Sigmoid colon (tissue), 7 donors: Measurements from ENCODE around the gene VWA7. TPM values are rescaled to one million over a fixed set of nuclear protein-coding genes. Genes with fewer than 3 reads are reported as not detected.

Experiments used
- DNase-seq: peaks from one replicate; pipeline ENCODE4 v3.0.0-alpha.2; 2019
- H3K27ac ChIP-seq, 4 donors: fragments of 200-600 bp; sonication (generic); one replicate each; pipeline ENCODE4 v1.5.1; 2016 to 2019; ENCODE audit warnings: mild to moderate bottlenecking in 1 of 4
- H3K27me3 ChIP-seq, 3 donors: fragments of 200-600 bp; sonication (generic); one replicate each; pipeline ENCODE4 v1.5.1; 2019; ENCODE audit warnings: mild to moderate bottlenecking in 1 of 3
- H3K36me3 ChIP-seq, 4 donors: fragments of 200-600 bp; sonication (generic); one replicate each; pipeline ENCODE4 v1.5.1; 2016 to 2019
- H3K4me1 ChIP-seq, 4 donors: fragments of 200-600 bp; sonication (generic); one replicate each; pipeline ENCODE4 v1.5.1; 2017 to 2019
- H3K4me3 ChIP-seq, 4 donors: fragments of 200-600 bp; sonication (generic); one replicate each; pipeline ENCODE4 v1.5.1; 2017 to 2019; ENCODE audit warnings: mild to moderate bottlenecking in 2 of 4, moderate library complexity in 1 of 4
- H3K9me3 ChIP-seq, 4 donors: fragments of 200-600 bp in 3 of 4; sonication (generic) in 3 of 4; one replicate each; pipeline versions ENCODE4 v1.5.1 to v1.6.1; 2013 to 2019
- EP300 ChIP-seq, 4 donors: sonication (generic); formaldehyde crosslinking; IDR thresholded peaks; one replicate each; pipeline ENCODE4 v1.6.1; 2017; ENCODE audit warnings: antibody characterized with exemption in 4 of 4
- POLR2A ChIP-seq, 2 donors: fragments of 450-650 bp; IDR thresholded peaks; one replicate each; pipeline ENCODE4 v1.6.1; 2016; ENCODE audit warnings: antibody characterized with exemption in 2 of 2, mild to moderate bottlenecking in 2 of 2, moderate library complexity in 2 of 2
- POLR2AphosphoS5 ChIP-seq, 4 donors: sonication (generic); formaldehyde crosslinking; IDR thresholded peaks; one replicate each; pipeline ENCODE4 v1.6.1; 2017; ENCODE audit warnings: antibody characterized with exemption in 4 of 4
- WGBS, 2 donors: extraction: QIAGEN DNeasy Blood & Tissue Kit; methylation state at CpG; one replicate each; pipeline ENCODE4 v1.1.7; 2013; 5-methylcytosine and 5-hydroxymethylcytosine counted together
- intact Hi-C: fragments of 100-400 bp; cut with DNase I; formaldehyde crosslinking; loops from one replicate; pipeline ENCODE4 v1.15.1; 2023
- polyA plus RNA-seq, 3 donors: library from polyadenylated mRNA; stranded (reverse); fragments of 200-250 nt; gene quantifications; one replicate each; pipeline ENCODE4 v1.2.3, GENCODE V29; 2013
- total RNA-seq, 4 donors: library from RNA; depleted of rRNA; stranded (reverse); fragments of >200 nt; gene quantifications; one replicate each; pipeline ENCODE4 v1.1.0, GENCODE V29; 2016
- TF ChIP-seq, protein P1 (sequence below), 4 experiments: fragments of 450-650 bp in 3 of 4; fragments of 200-600 bp in 1 of 4; IDR thresholded peaks; one replicate each; pipeline ENCODE4 v1.5.1; 2016 to 2019; ENCODE audit warnings: antibody characterized with exemption in 4 of 4, mild to moderate bottlenecking in 3 of 4, moderate library complexity in 2 of 4
- donor health status: healthy with polysubstance abuse.
- donor health status: Bipolar disorder and iron deficiency.
- donor health status: healthy.

VWA7 gene
- total and polyA plus RNA-seq, 7 donors: 0.14 to 6.0 (median 3.2) TPM; not detected in 1

DNA sequence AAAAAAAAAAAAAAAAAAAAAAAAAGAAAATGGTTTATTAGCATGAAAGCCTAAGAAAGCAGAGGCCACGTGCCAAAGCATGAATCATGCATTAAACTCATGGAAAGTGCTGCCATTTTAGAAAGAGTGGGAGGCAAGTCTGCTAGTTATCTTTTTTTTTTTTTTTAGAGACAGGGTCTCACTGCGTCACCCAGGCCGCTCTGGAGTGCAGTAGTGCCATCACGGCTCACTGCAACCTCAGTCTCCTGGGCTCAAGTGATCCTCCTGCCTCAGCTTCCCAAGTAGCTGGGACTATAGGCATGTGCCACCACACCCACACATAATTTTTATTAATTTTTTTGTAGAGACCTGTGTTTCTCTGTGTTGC is 5.2 kb downstream of the VWA7 start:
- intact Hi-C loops: no loop called here
- no peak for TF ChIP-seq POLR2AphosphoS5 (IDR thresholded peaks at IDR 0.05)
- no peak for TF ChIP-seq POLR2A (IDR thresholded peaks at IDR 0.05)
- TF ChIP-seq, protein P1, sequence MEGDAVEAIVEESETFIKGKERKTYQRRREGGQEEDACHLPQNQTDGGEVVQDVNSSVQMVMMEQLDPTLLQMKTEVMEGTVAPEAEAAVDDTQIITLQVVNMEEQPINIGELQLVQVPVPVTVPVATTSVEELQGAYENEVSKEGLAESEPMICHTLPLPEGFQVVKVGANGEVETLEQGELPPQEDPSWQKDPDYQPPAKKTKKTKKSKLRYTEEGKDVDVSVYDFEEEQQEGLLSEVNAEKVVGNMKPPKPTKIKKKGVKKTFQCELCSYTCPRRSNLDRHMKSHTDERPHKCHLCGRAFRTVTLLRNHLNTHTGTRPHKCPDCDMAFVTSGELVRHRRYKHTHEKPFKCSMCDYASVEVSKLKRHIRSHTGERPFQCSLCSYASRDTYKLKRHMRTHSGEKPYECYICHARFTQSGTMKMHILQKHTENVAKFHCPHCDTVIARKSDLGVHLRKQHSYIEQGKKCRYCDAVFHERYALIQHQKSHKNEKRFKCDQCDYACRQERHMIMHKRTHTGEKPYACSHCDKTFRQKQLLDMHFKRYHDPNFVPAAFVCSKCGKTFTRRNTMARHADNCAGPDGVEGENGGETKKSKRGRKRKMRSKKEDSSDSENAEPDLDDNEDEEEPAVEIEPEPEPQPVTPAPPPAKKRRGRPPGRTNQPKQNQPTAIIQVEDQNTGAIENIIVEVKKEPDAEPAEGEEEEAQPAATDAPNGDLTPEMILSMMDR (IDR thresholded peaks at IDR 0.05): no peak
- TF ChIP-seq EP300 (IDR thresholded peaks at IDR 0.05): no peak
- 67 to 74% methylated on average over 4 of the region's 4 CpGs for WGBS, 2 donors
- no peak for DNase-seq
- H3K27me3 ChIP-seq: no peaks in the 10 kb centered on the region
- no peaks in the 10 kb centered on the region for H3K36me3 ChIP-seq
- H3K9me3 ChIP-seq: no peaks in the 10 kb centered on the region
- no peak overlapping the region for H3K4me3 ChIP-seq
- peaks cover 0 to 6% (median 4%) of the 10 kb centered on the region in 4 donors for H3K4me1 ChIP-seq
- H3K27ac ChIP-seq: no peak overlapping the region

DNA sequence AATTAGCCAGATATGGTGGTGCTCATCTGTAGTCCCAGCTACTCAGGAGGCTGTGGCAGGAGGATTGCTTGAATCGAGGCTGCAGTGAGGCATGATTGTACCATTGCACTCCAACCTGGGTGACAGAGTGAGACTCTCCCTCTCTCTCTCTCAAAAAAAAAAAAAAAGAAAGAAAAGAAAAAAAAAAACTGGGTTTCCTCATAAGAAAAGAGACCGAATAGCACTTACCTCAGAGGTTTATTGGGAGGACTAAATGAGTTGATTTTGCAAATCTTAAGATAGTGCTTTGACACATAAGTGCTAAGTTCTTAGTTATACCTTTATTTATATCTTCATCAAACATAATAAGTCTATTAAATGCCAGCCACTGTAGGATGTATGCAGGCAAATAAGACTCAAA is 6.3 kb downstream of the VWA7 start:
- H3K9me3 ChIP-seq: no peaks in the 10 kb centered on the region
- DNase-seq: no peak
- intact Hi-C loops: no loop called here
- TF ChIP-seq EP300 (IDR thresholded peaks at IDR 0.05) (no peak), POLR2AphosphoS5 (IDR thresholded peaks at IDR 0.05) (no peak), POLR2A (IDR thresholded peaks at IDR 0.05) (no peak)
- TF ChIP-seq, protein P1 (IDR thresholded peaks at IDR 0.05): no peak
- H3K36me3 ChIP-seq: no peaks in the 10 kb centered on the region
- H3K4me3 ChIP-seq: no peak overlapping the region
- H3K4me1 ChIP-seq: peaks cover 0 to 9% (median 7%) of the 10 kb centered on the region in 4 donors
- no peak overlapping the region for H3K27ac ChIP-seq
- peaks cover 0 to 9% (median under 1%) of the 10 kb centered on the region in 3 donors for H3K27me3 ChIP-seq
- WGBS, 2 donors: 30 to 69% methylated on average over 2 of the region's 2 CpGs

DNA sequence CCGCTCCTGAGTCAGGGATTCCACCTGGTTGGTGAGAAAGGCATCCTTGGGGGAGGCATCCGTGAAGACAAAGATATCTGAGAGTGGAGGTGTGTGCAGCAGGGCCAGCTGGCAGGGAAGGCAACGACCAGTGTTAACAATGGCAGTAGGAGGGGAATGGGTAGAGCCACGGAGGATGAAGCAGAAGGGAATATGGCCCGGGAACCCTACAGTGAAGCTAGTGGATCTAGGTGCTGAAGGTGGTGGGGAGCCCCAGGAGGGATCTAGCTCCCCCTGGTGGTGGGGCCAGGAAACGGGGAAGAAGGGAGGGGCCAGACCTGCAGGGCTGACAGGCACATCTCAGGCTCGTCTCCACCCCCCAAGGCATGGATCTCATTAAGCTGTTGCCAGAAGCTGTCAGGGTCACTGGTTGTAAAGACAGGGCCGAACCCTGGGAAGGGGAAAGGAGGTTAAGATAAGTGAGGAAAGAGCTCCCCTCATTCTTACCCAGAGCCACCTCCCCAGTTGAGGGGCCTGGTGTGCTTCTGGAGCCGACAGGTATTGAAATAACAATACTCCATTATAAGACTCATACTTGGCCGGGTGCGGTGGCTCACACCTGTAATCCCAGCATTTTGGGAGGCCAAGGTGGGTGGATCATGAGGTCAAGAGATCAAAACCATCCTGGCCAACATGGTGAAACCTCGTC is 7.3 kb downstream of the VWA7 start:
- Histone ChIP-seq H3K9me3 (no peaks in the 10 kb centered on the region), H3K27me3 (peaks cover 0 to 14% (median 3%) of the 10 kb centered on the region in 3 donors), H3K36me3 (no peaks in the 10 kb centered on the region), H3K4me3 (no peak overlapping the region), H3K4me1 (peaks cover 0 to 10% (median 7%) of the 10 kb centered on the region in 4 donors), H3K27ac (no peak overlapping the region)
- peak; percentile 80 for DNase-seq
- 27 to 56% methylated on average over 12 of the region's 12 CpGs for WGBS, 2 donors
- intact Hi-C loops: loop anchor here (1.0 kb wide), 1 partner anchor 90 kb away; no protein-coding TSS in a partner anchor
- no peak for TF ChIP-seq POLR2A (IDR thresholded peaks at IDR 0.05)
- TF ChIP-seq EP300 (IDR thresholded peaks at IDR 0.05): no peak
- TF ChIP-seq, protein P1 (IDR thresholded peaks at IDR 0.05): peak; percentile 32 to 83 (median 70)

DNA sequence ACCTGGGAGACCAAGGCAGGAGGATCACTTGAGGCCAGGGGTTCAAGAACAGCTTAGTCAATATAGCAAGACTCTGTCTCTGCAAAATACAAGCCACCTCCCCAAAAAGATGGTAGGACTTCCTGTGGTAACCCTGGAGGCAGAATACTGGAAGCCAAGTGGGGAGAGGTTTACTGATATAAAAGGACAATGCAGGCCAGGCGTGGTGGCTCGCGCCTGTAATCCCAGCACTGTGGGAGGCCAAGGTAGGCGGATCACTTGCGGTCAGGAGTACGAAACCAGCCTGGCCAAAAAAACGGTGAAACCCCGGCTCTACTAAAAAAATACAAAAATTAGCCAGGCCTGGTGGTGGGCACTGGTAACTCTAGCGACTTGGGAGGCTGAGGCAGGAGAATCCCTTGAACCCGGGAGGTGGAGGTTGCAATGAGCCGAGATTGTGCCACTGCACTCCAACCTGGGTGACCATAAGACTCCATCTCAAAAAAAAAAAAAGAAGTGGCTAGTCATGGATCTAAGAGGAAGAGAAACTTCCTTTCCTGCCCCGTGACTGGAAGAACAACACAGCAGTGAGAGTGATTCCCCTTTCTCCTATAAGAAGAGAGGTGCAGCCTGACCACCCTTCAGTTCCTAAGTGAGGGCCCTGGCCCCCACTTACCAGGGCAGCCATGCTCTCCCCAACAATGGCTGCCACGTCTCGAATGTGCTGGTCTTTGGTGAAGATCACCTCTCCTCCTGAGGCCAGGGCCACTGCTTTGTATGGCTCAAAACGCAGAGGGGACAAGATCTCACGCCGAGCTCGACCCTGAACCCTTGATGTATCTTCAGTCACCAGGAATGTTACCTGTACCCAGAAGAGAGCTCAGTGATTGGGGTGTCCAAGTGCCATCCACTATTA is 8.5 kb downstream of the VWA7 start:
- intact Hi-C loops: loop anchor here (1.0 kb wide), 1 partner anchor 88 kb away; no protein-coding TSS in a partner anchor
- no peaks in the 10 kb centered on the region for H3K9me3 ChIP-seq
- DNase-seq: no peak
- 91% methylated on average over 18 of the region's 18 CpGs for WGBS, 2 donors
- H3K27me3 ChIP-seq: peaks cover 0 to 14% (median 3%) of the 10 kb centered on the region in 3 donors
- no peak overlapping the region for H3K27ac ChIP-seq
- no peak overlapping the region for H3K4me3 ChIP-seq
- TF ChIP-seq POLR2A (IDR thresholded peaks at IDR 0.05) (no peak), EP300 (IDR thresholded peaks at IDR 0.05) (no peak), POLR2AphosphoS5 (IDR thresholded peaks at IDR 0.05) (no peak)
- TF ChIP-seq, protein P1 (IDR thresholded peaks at IDR 0.05): no peak
- H3K4me1 ChIP-seq: peaks cover 0 to 10% (median 7%) of the 10 kb centered on the region in 4 donors
- H3K36me3 ChIP-seq: no peaks in the 10 kb centered on the region
